ENCODE data around the gene SLC22A23.

Gene SLC22A23

DNA sequence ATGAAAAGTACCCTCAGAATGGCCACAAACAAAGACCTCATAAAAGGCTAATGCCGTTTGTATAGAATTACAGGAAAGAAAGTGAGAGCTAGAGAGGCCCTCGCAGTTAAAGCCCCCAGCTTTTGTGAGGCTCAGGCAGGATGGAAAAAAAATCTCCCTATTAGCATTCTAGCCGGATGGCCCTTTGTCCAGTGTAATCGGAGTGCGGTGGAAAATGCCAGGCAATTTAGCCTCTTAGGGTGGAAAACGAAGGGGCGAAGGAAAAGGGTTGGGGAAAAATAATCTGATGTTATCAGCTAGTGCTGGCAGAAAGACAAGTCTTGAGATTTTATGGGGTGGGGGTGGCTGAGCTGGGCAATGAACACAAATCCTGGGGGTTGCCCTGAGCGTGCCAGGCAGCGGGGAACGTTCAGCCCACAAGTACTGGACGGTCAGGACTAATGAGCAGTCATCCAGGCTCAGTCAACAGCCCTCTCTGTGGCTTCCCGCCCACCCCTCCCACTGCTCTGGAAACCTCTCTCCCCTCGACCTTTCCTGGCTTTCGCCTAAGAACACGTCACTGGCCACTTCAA, 105.7 kb downstream of the SLC22A23 start:
- DNase-seq: no peak

DNA sequence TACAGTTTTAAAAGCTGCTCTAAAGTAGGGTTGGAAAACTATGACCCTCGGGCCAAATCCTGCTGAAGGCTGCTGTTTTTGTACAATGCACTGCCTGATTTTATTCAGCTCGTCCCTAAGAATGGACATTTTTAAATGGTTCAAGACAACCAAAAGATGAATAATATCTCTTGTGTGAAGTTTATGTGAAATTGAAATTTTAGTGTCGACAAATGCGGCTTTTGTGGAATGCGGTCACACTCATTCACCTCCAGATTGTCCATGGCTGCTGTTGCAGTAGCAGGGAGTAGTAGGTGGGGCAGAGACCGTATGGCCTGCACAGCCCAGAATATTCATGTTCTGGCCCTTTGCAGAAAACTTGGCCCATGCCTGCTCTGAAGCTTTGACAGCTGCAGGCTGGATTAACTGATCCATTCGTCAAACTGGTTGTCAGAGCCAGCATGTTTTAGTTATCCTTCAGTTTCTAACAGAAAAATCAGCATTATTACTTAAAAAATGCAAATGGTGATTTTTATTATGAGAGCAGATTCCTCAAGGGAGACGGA, 106.5 kb downstream of the SLC22A23 start:
- no peak for DNase-seq

DNA sequence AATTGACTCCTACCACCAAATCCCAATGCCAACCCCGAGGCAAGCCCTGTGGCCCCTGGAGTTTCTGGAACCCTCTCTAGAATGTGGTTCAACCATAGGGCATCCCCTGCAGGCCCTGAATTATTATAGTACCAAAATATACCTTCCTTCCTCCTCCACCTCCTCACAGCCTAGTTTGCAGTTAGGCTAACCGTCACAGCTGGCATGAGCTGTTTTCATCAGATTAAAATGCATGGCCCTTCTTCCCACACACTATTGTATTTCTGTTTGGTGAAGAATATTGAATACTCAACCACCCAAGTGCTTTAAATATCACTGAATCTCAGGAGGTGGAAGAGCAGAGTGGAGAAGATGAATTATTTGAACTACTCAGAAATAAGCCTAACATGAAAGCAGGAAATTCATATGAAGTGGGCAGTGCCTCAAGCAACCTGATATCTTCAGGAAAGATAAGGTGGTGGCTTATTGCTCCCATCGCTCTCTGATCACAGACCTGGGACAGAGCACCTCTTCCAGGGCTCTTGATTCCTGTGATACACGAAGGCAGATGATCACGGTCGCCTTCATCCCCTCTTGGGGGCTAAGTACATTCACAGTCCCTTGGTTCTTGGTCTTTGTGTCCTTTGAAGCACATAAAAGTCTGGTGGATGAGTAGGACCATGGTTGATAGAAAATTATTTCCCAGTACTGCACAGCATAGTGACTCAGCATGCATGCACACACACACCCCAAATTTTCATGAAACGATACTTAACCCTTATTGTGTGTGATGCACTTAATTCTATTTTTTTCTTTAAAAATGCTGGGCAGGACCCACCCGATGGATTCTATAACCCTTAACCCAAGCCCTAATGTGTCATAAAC, 107.2 kb downstream of the SLC22A23 start:
- DNase-seq: no peak

DNA sequence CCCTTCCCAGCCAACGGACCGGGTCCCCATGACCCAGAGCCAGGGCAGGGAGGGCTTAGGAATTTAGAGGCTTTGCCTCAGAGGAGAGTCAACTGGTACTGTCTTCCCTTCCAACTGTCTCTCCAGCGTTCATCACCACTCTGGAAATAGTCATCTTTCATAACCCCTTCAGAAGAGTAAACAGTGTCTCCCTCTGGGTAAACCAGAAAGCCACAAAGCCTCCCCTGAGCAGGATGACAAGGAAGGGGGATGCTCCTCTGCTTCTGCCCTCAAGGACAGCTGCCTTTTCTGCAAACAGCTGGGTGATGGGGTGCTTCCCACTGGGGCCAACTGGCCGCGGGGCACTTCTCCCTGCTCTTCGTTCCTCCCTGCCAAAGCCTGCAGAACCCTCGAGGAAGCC, 108.0 kb downstream of the SLC22A23 start:
- DNase-seq: no peak

- DNase-seq: no peak
These were observed 109.0 kb downstream of the SLC22A23 start for GRCh38 chr6:3347826-3348225.

GRCh38 chr6:3347247-3347646, 109.6 kb downstream of the SLC22A23 start:
- no peak for DNase-seq

- no peak for DNase-seq
These were observed 110.4 kb downstream of the SLC22A23 start for GRCh38 chr6:3346476-3346875.

- DNase-seq: no peak
These were observed 111.0 kb downstream of the SLC22A23 start for GRCh38 chr6:3345836-3346235.

- DNase-seq: no peak
These were observed 113.6 kb downstream of the SLC22A23 start for GRCh38 chr6:3343089-3343883.

GRCh38 chr6:3341467-3341866, 115.4 kb downstream of the SLC22A23 start:
- no peak for DNase-seq

- no peak for DNase-seq
These were observed 116.0 kb downstream of the SLC22A23 start for GRCh38 chr6:3340894-3341293.

- DNase-seq: no peak
These were observed 116.5 kb downstream of the SLC22A23 start for GRCh38 chr6:3340358-3340802.

DNA sequence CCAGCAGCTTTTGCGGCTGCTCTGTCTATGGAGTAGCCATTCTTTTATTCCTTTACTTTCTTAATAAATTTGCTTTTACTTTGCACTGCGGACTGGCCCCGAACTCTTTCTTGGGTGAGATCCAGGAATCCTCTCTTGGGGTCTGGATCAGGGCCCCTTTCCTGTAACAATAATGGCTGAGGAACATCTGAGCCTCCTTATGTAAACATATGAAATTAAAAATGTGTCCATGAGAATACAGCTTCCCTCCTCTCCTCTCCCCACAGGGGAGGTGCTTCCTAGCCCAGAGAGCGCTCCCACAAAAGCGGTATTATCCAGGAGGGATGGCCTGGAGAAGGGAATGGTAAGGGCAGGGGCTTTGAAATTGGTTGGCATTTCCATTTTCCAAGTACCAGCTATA, 117.0 kb downstream of the SLC22A23 start:
- no peak for DNase-seq

- no peak for DNase-seq
These were observed 119.1 kb downstream of the SLC22A23 start for GRCh38 chr6:3337521-3338350.

- no peak for DNase-seq
These were observed 119.9 kb downstream of the SLC22A23 start for GRCh38 chr6:3336859-3337515.

DNA sequence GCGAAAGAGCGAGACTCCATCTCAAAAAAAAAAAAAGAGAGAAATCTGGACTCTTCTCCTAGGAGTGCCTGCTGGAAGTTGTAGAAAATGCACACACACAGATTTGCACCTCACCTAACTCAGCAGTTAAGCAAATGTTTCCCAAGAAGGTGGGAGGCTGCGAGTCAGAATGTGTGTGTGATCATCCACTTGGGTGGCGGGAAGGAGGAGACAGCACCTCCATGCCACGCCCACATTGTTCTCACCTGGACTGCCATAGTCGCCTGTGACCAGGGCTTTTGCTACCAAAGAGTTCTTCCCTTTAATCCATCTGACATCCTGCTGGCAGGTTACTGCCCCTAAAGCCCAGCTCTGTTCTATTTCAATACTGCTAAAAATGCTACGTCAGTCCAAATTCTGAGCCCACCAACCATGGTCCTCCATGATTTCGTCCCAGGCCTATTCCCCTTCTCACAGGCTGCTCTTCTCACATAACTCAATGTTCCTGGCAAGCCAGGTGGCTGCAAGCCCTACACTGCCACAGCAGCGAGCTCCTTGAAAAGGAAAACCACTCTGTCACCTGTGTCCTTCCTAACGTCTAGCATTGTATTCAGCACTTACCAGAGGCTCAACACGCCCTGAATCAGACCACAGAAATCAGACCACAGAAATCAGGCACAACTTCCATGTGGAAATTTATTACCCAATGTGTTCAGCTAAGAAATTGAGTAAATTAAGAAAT, 120.6 kb downstream of the SLC22A23 start:
- no peak for DNase-seq

- no peak for DNase-seq
These were observed 121.7 kb downstream of the SLC22A23 start for GRCh38 chr6:3335169-3335568.

DNA sequence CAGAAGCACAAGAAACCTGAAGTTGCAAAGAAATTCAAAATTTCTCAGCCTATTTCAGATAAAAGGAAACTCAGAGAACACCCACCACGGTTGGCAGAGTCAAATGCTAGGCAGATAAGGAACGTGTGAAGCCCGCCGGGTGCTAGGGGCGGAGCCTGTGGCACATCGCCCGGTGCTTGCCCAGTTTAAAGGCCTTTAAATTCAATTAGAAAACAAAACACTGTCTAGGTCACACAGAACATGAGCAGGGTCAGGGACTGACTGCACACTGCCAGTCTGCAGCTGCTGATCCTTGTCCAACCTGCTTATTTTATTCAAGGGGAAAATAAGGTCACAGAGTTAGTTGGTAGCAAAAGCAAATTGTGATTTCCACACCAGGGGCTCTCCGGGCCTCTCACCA, 122.3 kb downstream of the SLC22A23 start:
- DNase-seq: no peak

- no peak for DNase-seq
These were observed 123.6 kb downstream of the SLC22A23 start for GRCh38 chr6:3333263-3333662.

DNA sequence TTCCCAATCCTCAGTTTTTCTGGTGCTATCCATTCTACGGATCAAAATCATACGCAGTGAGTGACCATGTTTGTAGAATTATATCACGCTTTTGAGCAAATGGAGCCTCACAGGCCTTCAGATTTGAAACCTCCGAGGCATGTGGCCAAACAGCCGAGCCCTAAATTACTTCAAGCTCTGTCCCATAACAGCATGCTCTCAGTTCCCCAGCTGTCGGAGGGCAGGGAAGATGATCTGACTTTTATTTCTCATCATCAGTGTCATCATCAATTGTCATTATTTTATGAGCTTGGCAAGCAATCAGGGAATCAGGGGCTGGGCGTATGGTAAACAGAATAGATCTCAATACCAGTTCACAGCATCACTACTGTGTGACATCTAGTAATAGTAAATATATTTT, 124.9 kb downstream of the SLC22A23 start:
- DNase-seq: no peak

GRCh38 chr6:3331494-3331893, 125.4 kb downstream of the SLC22A23 start:
- DNase-seq: no peak

All from amniotic stem cell (primary cell).